K562 (cell line): Measurements from ENCODE around the gene OPCML. TPM values are rescaled to one million over a fixed set of nuclear protein-coding genes. Genes with fewer than 3 reads are reported as not detected.

Experiments
- ATAC-seq: fragments of 200-7000 bp; cut with Tn5 transposase; 3 replicates; pipeline ENCODE4 v1.9.1; 2020; ENCODE audit warnings: moderate library complexity
- BruUV-seq: library from RNA; stranded (reverse); fragments of 400-500 nt; replicated peaks from 2 replicates; lab custom pipeline; 2021; lab: Mats Ljungman, UMichigan
- CTCF ChIA-PET: fragments of 300-600 bp; formaldehyde crosslinking; extraction: SDS; loops from one replicate; lab custom pipeline; 2021; ENCODE audit warnings: low intra/inter-chr PET ratio; lab: Yijun Ruan, JAX
- POLR2A ChIA-PET: fragments of 300-600, 350-650 bp; sonication (Branson Sonifier 250); formaldehyde crosslinking; extraction: SDS; loops from one replicate; lab custom pipeline; 2021; ENCODE audit warnings: antibody characterized with exemption, inconsistent platforms; lab: Yijun Ruan, JAX
- DNase-seq, 4 experiments: peaks; one replicate each; pipeline versions ENCODE4 v3.0.0 to v3.0.0-alpha.2; 2011 to 2018; ENCODE audit warnings: low spot score in 3 of 4, mixed read lengths in 3 of 4; ENCODE audit errors: extremely low read depth in 1 of 4
- FAIRE-seq: peaks from 2 replicates; lab custom pipeline; 2011; peaks lifted over from hg19 to GRCh38; lab: Jason Lieb, UNC
- H2AFZ ChIP-seq: 2 replicates; pipeline ENCODE4 v1.6.0; 2011; ENCODE audit warnings: low read depth, low read length, control low read depth, inconsistent platforms
- H3K27ac ChIP-seq: fragments of 200-600 bp; 3 replicates; pipeline ENCODE4 v1.8.0; 2011; ENCODE audit warnings: low read depth, mild to moderate bottlenecking, control low read depth, inconsistent platforms, low read length, moderate library complexity, mixed read lengths; ENCODE audit errors: extremely low read depth
- H3K27me3 ChIP-seq, 2 experiments: fragments of 300-600 bp in 1 of 2; 2 replicates in 1 of 2; 3 replicates in 1 of 2; pipeline versions ENCODE4 v1.6.0 to v1.8.0; 2011; ENCODE audit warnings: inconsistent platforms in 2 of 2, low read length in 2 of 2, mild to moderate bottlenecking in 1 of 2, mixed read lengths in 1 of 2, moderate library complexity in 1 of 2; ENCODE audit not compliant: control insufficient read depth in 2 of 2, insufficient read depth in 2 of 2
- H3K36me3 ChIP-seq: fragments of 300-600 bp; 3 replicates; pipeline ENCODE4 v1.8.0; 2011; ENCODE audit warnings: mild to moderate bottlenecking, low read length, inconsistent platforms; ENCODE audit not compliant: control insufficient read depth, insufficient read depth
- H3K4me1 ChIP-seq, 2 experiments: fragments of 200-600 bp in 1 of 2; replicated peaks in 1 of 2; 2 replicates in 1 of 2; 3 replicates in 1 of 2; pipeline versions ENCODE4 v1.5.1 to v1.8.0; 2011; ENCODE audit warnings: inconsistent platforms in 2 of 2, low read length in 2 of 2, mild to moderate bottlenecking in 1 of 2, mixed read lengths in 1 of 2, moderate library complexity in 1 of 2; ENCODE audit not compliant: control insufficient read depth in 2 of 2, insufficient read depth in 2 of 2
- H3K4me2 ChIP-seq: 2 replicates; pipeline ENCODE4 v1.6.1; 2011; ENCODE audit warnings: low read length, control low read depth, inconsistent platforms, mixed read lengths; ENCODE audit not compliant: insufficient read depth
- H3K4me3 ChIP-seq: fragments of 200-600 bp; sonication (generic), shearing (Covaris generic); 2 replicates; pipeline ENCODE4 v1.5.1; 2016; ENCODE audit warnings: control low read depth, inconsistent platforms
- H3K79me2 ChIP-seq: fragments of 200-600 bp; 3 replicates; pipeline ENCODE4 v1.8.0; 2011; ENCODE audit warnings: low read length, inconsistent platforms; ENCODE audit not compliant: control insufficient read depth, insufficient read depth
- H3K9ac ChIP-seq, 2 experiments: 2 replicates each; pipeline versions ENCODE4 v1.6.0 to v1.6.1; 2011; ENCODE audit warnings: low read depth in 2 of 2, low read length in 2 of 2, control low read depth in 1 of 2, inconsistent platforms in 1 of 2, mild to moderate bottlenecking in 1 of 2, mixed read lengths in 1 of 2; ENCODE audit not compliant: insufficient read depth in 1 of 2
- H3K9me1 ChIP-seq: one replicate; pipeline ENCODE4 v1.6.0; 2011; ENCODE audit warnings: inconsistent platforms, mild to moderate bottlenecking, low read length, moderate library complexity; ENCODE audit not compliant: control insufficient read depth, insufficient read depth
- H3K9me3 ChIP-seq: replicated peaks from 2 replicates; pipeline ENCODE4 v1.5.1; 2011; ENCODE audit warnings: low read depth, low read length, inconsistent platforms; ENCODE audit not compliant: control insufficient read depth, insufficient read depth
- H4K20me1 ChIP-seq: replicated peaks from 2 replicates; pipeline ENCODE4 v1.6.1; 2011; ENCODE audit warnings: low read length, inconsistent platforms, mixed read lengths; ENCODE audit not compliant: control insufficient read depth, insufficient read depth
- FOXA3 ChIP-seq, 2 experiments: fragments of 450-650 bp in 1 of 2; sonication (generic) in 1 of 2; formaldehyde crosslinking; IDR thresholded peaks in 1 of 2; conservative IDR thresholded peaks in 1 of 2; 2 replicates each; pipeline versions ENCODE4 v1.4.0 to v1.8.0; 2020 to 2022; ENCODE audit warnings: mild to moderate bottlenecking in 2 of 2, missing genetic modification reagents in 1 of 2
- NCOR1 ChIP-seq: fragments of 450-650 bp; IDR thresholded peaks from 2 replicates; pipeline ENCODE4 v1.6.1; 2016; ENCODE audit warnings: mild to moderate bottlenecking, moderate library complexity
- POLR2G ChIP-seq: fragments of 200-400 bp; formaldehyde crosslinking; IDR thresholded peaks from 2 replicates; pipeline ENCODE4 v1.6.1; 2017; ENCODE audit warnings: low read depth, mild to moderate bottlenecking, antibody characterized with exemption, low read length, moderate library complexity
- TSHZ1 ChIP-seq: fragments of 250-450 bp; sonication (Bioruptor Pico); IDR thresholded peaks from 2 replicates; pipeline ENCODE4 v1.4.0; 2020; ENCODE audit warnings: mild to moderate bottlenecking, moderate library complexity
- ZNF146 ChIP-seq: IDR thresholded peaks from one replicate; pipeline ENCODE4 v1.6.1; 2018; ENCODE audit warnings: missing compliant biosample characterization; ENCODE audit not compliant: unreplicated experiment
- WGBS: fragments of 100-300 bp; shearing (Covaris generic); methylation state at CpG from one replicate; pipeline ENCODE4 v1.1.6; 2016; ENCODE audit warnings: low coverage, mixed read lengths; ENCODE audit not compliant: insufficient coverage; ENCODE audit errors: missing lambda C conversion rate; 5-methylcytosine and 5-hydroxymethylcytosine counted together
- in situ Hi-C: fragments of 300-500 bp; cut with MboI; formaldehyde crosslinking; loops from 4 replicates; pipeline ENCODE4 v1.15.0; 2018; ENCODE audit warnings: inconsistent platforms, mixed read lengths
- intact Hi-C: fragments of 100-400 bp; cut with micrococcal nuclease; formaldehyde crosslinking; loops from 2 replicates; pipeline ENCODE4 v1.14.2; 2022
- polyA plus RNA-seq, 8 experiments: library from polyadenylated mRNA; depleted of rRNA in 4 of 8; stranded (reverse) in 5 of 8; unstranded in 3 of 8; fragments of >200 nt; fragmentation: Nextera tagmentation in 2 of 8; fragmentation: Illumina TruSeq in 1 of 8; extraction: Ambion mirVana in 2 of 8; extraction: Trizol in 1 of 8; gene quantifications; 2 replicates each; pipeline versions ENCODE4 v1.2.1 to v1.2.3, GENCODE V29; 2011 to 2014; ENCODE audit warnings: inconsistent platforms in 1 of 8, missing spikeins in 1 of 8
- total RNA-seq, 7 experiments: library from RNA; depleted of rRNA in 6 of 7; stranded (reverse); fragments of >200 nt in 6 of 7; fragmentation: Illumina TruSeq in 2 of 7; extraction: Trizol in 2 of 7; gene quantifications; 2 replicates each; pipeline versions ENCODE4 v1.2.1 to v1.2.3, GENCODE V29; 2011 to 2021; ENCODE audit warnings: low replicate concordance in 1 of 7
- TF ChIP-seq, protein P1 (sequence below): fragments of 450-650 bp; formaldehyde crosslinking; IDR thresholded peaks from 2 replicates; pipeline ENCODE4 v1.4.0; 2020; ENCODE audit warnings: mild to moderate bottlenecking, moderate library complexity
- TF ChIP-seq, protein P2 (sequence below): fragments of 450-650 bp; IDR thresholded peaks from 2 replicates; pipeline ENCODE4 v1.6.1; 2018; ENCODE audit warnings: mild to moderate bottlenecking, low read depth; ENCODE audit not compliant: partially characterized antibody

Gene OPCML
- total and polyA plus RNA-seq, 9 of the 15 experiments (the other 6 are each of a cell fraction or from before 2014, with no cell fraction given): not detected

DNA sequence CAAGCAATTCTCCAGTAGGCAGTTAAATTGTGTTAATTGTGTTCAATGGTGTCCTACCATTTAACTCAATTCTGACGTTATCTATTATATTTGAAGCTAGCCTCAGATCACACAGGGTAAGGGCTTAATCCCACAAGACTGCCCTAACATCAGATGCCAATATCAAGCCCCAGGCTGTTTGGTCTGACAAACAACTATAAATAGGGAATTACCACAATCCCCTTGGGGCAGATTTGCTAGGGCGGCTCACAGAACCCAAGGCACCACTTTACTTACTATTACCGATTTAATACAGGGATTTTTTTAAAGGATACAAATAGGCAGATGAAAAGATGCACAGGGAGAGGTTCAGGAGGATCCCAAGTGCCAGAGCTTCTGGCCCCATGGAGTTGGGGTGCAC lies 678.4 kb downstream of the OPCML start:
- Histone ChIP-seq H3K4me3 (no peak overlapping the region), H3K27ac (no peak overlapping the region), H3K9me3 (no peaks in the 10 kb centered on the region; the same call in 1 of the 2 replicates), H4K20me1 (no peaks in the 10 kb centered on the region), H3K79me2 (no peaks in the 10 kb centered on the region), H3K9me1 (no peaks in the 10 kb centered on the region), H3K36me3 (no peaks in the 10 kb centered on the region), H3K27me3 (no peaks in the 10 kb centered on the region), H3K4me2 (no peak overlapping the region), H3K9ac (no peak overlapping the region), H2AFZ (no peak overlapping the region), H3K4me1 (no peaks in the 10 kb centered on the region)
- WGBS: 0% methylated on average over 3 of the region's 3 CpGs
- CTCF ChIA-PET: no interaction called here
- no peak for DNase-seq
- intact Hi-C loops: no loop called here
- no TSS peak for BruUV-seq
- in situ Hi-C loops: no loop called here
- FAIRE-seq: no peak
- ATAC-seq: no peak
- POLR2A ChIA-PET: no interaction called here
- TF ChIP-seq FOXA3 (CRISPR knock-in tag; conservative IDR thresholded peaks at IDR 0.05 in 1 of 2, IDR thresholded peaks at IDR 0.05 in 1 of 2): no peak
- TF ChIP-seq POLR2G: no peak
- TF ChIP-seq NCOR1: no peak
- TF ChIP-seq, protein P1, sequence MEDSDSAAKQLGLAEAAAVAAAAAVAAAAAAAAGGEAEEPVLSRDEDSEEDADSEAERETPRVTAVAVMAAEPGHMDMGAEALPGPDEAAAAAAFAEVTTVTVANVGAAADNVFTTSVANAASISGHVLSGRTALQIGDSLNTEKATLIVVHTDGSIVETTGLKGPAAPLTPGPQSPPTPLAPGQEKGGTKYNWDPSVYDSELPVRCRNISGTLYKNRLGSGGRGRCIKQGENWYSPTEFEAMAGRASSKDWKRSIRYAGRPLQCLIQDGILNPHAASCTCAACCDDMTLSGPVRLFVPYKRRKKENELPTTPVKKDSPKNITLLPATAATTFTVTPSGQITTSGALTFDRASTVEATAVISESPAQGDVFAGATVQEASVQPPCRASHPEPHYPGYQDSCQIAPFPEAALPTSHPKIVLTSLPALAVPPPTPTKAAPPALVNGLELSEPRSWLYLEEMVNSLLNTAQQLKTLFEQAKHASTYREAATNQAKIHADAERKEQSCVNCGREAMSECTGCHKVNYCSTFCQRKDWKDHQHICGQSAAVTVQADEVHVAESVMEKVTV: no peak
- TF ChIP-seq, protein P2, sequence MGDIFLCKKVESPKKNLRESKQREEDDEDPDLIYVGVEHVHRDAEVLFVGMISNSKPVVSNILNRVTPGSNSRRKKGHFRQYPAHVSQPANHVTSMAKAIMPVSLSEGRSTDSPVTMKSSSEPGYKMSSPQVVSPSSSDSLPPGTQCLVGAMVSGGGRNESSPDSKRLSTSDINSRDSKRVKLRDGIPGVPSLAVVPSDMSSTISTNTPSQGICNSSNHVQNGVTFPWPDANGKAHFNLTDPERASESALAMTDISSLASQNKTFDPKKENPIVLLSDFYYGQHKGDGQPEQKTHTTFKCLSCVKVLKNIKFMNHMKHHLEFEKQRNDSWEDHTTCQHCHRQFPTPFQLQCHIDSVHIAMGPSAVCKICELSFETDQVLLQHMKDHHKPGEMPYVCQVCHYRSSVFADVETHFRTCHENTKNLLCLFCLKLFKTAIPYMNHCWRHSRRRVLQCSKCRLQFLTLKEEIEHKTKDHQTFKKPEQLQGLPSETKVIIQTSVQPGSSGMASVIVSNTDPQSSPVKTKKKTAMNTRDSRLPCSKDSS: no peak
- TF ChIP-seq ZNF146 (CRISPR knock-in tag): no peak
- TF ChIP-seq TSHZ1: no peak
